IMR-90 (cell line): ENCODE data around the gene SLC15A2. TPM values are rescaled to one million over a fixed set of nuclear protein-coding genes. Genes with fewer than 3 reads are reported as not detected.

Experiments
- ATAC-seq: fragments of 200-7000 bp; cut with Tn5 transposase; 2 replicates; pipeline ENCODE4 v1.9.1; 2020; ENCODE audit warnings: low read depth, mild to moderate bottlenecking, moderate library complexity
- BruUV-seq: library from RNA; stranded (reverse); fragments of 400-500 nt; replicated peaks from 2 replicates; lab custom pipeline; 2021; lab: Mats Ljungman, UMichigan
- CTCF ChIA-PET: fragments of 300-600 bp; formaldehyde crosslinking; extraction: SDS; loops from one replicate; lab custom pipeline; 2021; ENCODE audit warnings: antibody characterized with exemption; lab: Yijun Ruan, JAX
- POLR2A ChIA-PET: fragments of 300-600 bp; sonication (Branson Sonifier 250); formaldehyde crosslinking; loops from one replicate; lab custom pipeline; 2022; ENCODE audit warnings: antibody characterized with exemption; ENCODE audit not compliant: unreplicated experiment; lab: Charles Lee
- DNase-seq: peaks from one replicate; pipeline ENCODE4 v3.0.0; 2013
- H2AFZ ChIP-seq: replicated peaks from 2 replicates; pipeline ENCODE3; 2013; ENCODE audit warnings: low read length, mild to moderate bottlenecking; ENCODE audit not compliant: poor library complexity
- H2AK5ac ChIP-seq: 2 replicates; pipeline ENCODE4 v1.6.1; 2013; ENCODE audit warnings: low read depth, low read length, inconsistent platforms
- H2AK9ac ChIP-seq: replicated peaks from 2 replicates; pipeline ENCODE3; 2013; ENCODE audit warnings: mild to moderate bottlenecking, low read depth, low read length, moderate library complexity; ENCODE audit not compliant: poor library complexity
- H2BK120ac ChIP-seq: 2 replicates; pipeline ENCODE4 v1.6.1; 2013; ENCODE audit warnings: low read depth, low read length, inconsistent platforms
- H2BK15ac ChIP-seq: 3 replicates; pipeline ENCODE4 v1.6.1; 2013; ENCODE audit warnings: low read depth, low read length, inconsistent platforms
- H2BK20ac ChIP-seq: 2 replicates; pipeline ENCODE4 v1.6.1; 2013; ENCODE audit warnings: low read depth, mild to moderate bottlenecking, inconsistent platforms, low read length, moderate library complexity
- H2BK5ac ChIP-seq: 2 replicates; pipeline ENCODE4 v1.6.1; 2013; ENCODE audit warnings: mild to moderate bottlenecking, low read depth, low read length, inconsistent platforms; ENCODE audit not compliant: poor library complexity, severe bottlenecking
- H3K14ac ChIP-seq: replicated peaks from 2 replicates; pipeline ENCODE4 v1.6.1; 2013; ENCODE audit warnings: low read depth, low read length, inconsistent platforms
- H3K18ac ChIP-seq: 2 replicates; pipeline ENCODE4 v1.6.1; 2013; ENCODE audit warnings: low read depth, low read length, control low read depth
- H3K23ac ChIP-seq: 2 replicates; pipeline ENCODE4 v1.6.1; 2013; ENCODE audit warnings: low read depth, low read length, inconsistent platforms
- H3K27ac ChIP-seq: 2 replicates; pipeline ENCODE4 v1.5.1; 2013; ENCODE audit warnings: mild to moderate bottlenecking, control low read depth, low read length; ENCODE audit not compliant: insufficient read depth
- H3K27me3 ChIP-seq: 2 replicates; pipeline ENCODE4 v1.6.1; 2013; ENCODE audit warnings: low read length; ENCODE audit not compliant: control insufficient read depth, insufficient read depth
- H3K36me3 ChIP-seq: 2 replicates; pipeline ENCODE4 v1.6.1; 2013; ENCODE audit warnings: low read length, mixed read lengths; ENCODE audit not compliant: control insufficient read depth, insufficient read depth
- H3K4ac ChIP-seq: 2 replicates; pipeline ENCODE4 v1.6.1; 2013; ENCODE audit warnings: low read depth, low read length, inconsistent platforms
- H3K4me1 ChIP-seq: 2 replicates; pipeline ENCODE4 v1.6.1; 2013; ENCODE audit warnings: low read length, mixed read lengths; ENCODE audit not compliant: control insufficient read depth, insufficient read depth
- H3K4me2 ChIP-seq: 2 replicates; pipeline ENCODE4 v1.6.1; 2013; ENCODE audit warnings: low read depth, mild to moderate bottlenecking, control low read depth, low read length, moderate library complexity
- H3K4me3 ChIP-seq: 2 replicates; pipeline ENCODE4 v1.5.1; 2013; ENCODE audit warnings: low read depth, mild to moderate bottlenecking, control low read depth, low read length, moderate library complexity; ENCODE audit not compliant: insufficient read depth
- H3K56ac ChIP-seq: 2 replicates; pipeline ENCODE4 v1.6.1; 2013; ENCODE audit warnings: low read length, inconsistent platforms; ENCODE audit not compliant: insufficient read depth; ENCODE audit errors: extremely low read depth
- H3K79me1 ChIP-seq, 2 experiments: 2 replicates each; pipeline ENCODE4 v1.6.1; 2013; ENCODE audit warnings: low read length in 2 of 2, inconsistent platforms in 1 of 2, low read depth in 1 of 2
- H3K9ac ChIP-seq: 2 replicates; pipeline ENCODE4 v1.6.1; 2013; ENCODE audit warnings: low read depth, low read length, control low read depth
- H3K9me1 ChIP-seq: 2 replicates; pipeline ENCODE4 v1.6.1; 2013; ENCODE audit warnings: low read length, inconsistent platforms; ENCODE audit not compliant: insufficient read depth
- H3K9me3 ChIP-seq: 2 replicates; pipeline ENCODE4 v1.6.1; 2013; ENCODE audit warnings: low read length; ENCODE audit not compliant: control insufficient read depth, insufficient read depth
- H4K20me1 ChIP-seq: 2 replicates; pipeline ENCODE4 v1.6.1; 2013; ENCODE audit warnings: low read length, inconsistent platforms; ENCODE audit not compliant: insufficient read depth
- H4K5ac ChIP-seq: 2 replicates; pipeline ENCODE4 v1.6.1; 2013; ENCODE audit warnings: mild to moderate bottlenecking, low read depth, low read length, control low read depth
- H4K8ac ChIP-seq, 2 experiments: 2 replicates each; pipeline ENCODE4 v1.6.1; 2013; ENCODE audit warnings: low read depth in 2 of 2, low read length in 2 of 2, control low read depth in 1 of 2, inconsistent platforms in 1 of 2
- H4K91ac ChIP-seq: 2 replicates; pipeline ENCODE4 v1.6.1; 2013; ENCODE audit warnings: low read depth, low read length, inconsistent platforms; ENCODE audit not compliant: insufficient read depth
- POLR2A ChIP-seq: IDR thresholded peaks from 2 replicates; pipeline ENCODE4 v1.6.1; 2012; ENCODE audit warnings: mild to moderate bottlenecking, low read depth, low read length
- WGBS, 2 experiments: methylation state at CpG; one replicate each; pipeline versions ENCODE4 v1.1.5 to v1.1.7; 2013; ENCODE audit warnings: missing lambda C conversion rate in 2 of 2; ENCODE audit not compliant: insufficient read length in 1 of 2; ENCODE audit errors: extremely low coverage in 2 of 2; 5-methylcytosine and 5-hydroxymethylcytosine counted together
- dilution Hi-C: fragments of 300-500 bp; cut with HindIII; formaldehyde crosslinking; loops from one replicate; pipeline ENCODE4 v1.14.3; 2018; ENCODE audit warnings: low sequenced_read_pairs; ENCODE audit not compliant: unreplicated experiment
- in situ Hi-C: fragments of 300-500 bp; cut with MboI; formaldehyde crosslinking; loops from 3 replicates; pipeline ENCODE4 v1.14.3; 2019; ENCODE audit warnings: low sequenced_read_pairs, inconsistent platforms, mixed read lengths
- intact Hi-C: fragments of 100-400 bp; cut with micrococcal nuclease; formaldehyde crosslinking; loops from 2 replicates; pipeline ENCODE4 v1.10.0; 2022
- polyA plus RNA-seq, 3 experiments: library from polyadenylated mRNA; depleted of rRNA; stranded (reverse); fragments of >200 nt; gene quantifications; 2 replicates each; pipeline ENCODE4 v1.2.3, GENCODE V29; 2012; ENCODE audit warnings: low replicate concordance in 1 of 3
- total RNA-seq: library from RNA; depleted of rRNA; stranded (reverse); fragments of >200 nt; gene quantifications from 2 replicates; pipeline ENCODE4 v1.2.3, GENCODE V29; 2012
- TF ChIP-seq, protein P1 (sequence below): conservative IDR thresholded peaks from 2 replicates; pipeline ENCODE4 v1.5.1; 2012; ENCODE audit warnings: mild to moderate bottlenecking, low read depth, low read length, improper control_type of control experiment

Gene SLC15A2
- total and polyA plus RNA-seq, 2 of the 4 experiments (the other 2 are of a cell fraction) = 0.18 to 0.31 TPM

DNA sequence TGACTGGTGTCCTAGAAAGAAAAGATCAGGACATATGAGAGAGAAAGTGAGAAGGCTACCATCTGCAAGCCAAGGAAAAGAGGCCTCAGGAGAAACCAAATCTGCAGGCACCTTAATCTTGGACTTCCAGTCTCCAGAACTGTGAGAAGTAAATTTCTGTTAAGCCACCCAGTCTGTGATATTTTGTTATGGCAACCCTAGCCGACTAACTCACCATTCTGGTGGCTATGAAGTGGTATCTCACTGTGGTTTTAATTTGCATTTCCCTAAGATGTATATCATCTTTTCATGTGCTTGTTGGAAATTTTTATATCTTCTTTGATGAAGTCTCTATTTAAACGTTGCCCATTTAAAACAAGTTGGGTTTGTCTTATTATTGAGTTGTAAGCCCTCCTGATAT, 87.3 kb downstream of the SLC15A2 start:
- Histone ChIP-seq H2AFZ (no peak overlapping the region), H3K56ac (no peak overlapping the region), H3K4me3 (no peak overlapping the region), H4K8ac (no peak overlapping the region), H2BK15ac (no peak overlapping the region), H2AK5ac (no peak overlapping the region), H3K36me3 (no peaks in the 10 kb centered on the region), H4K20me1 (no peaks in the 10 kb centered on the region), H4K91ac (no peak overlapping the region), H3K9me3 (no peaks in the 10 kb centered on the region), H3K18ac (no peak overlapping the region), H2BK120ac (no peak overlapping the region), H2BK5ac (no peak overlapping the region), H3K79me1 (no peaks in the 10 kb centered on the region), H3K4me2 (no peak overlapping the region), H3K4me1 (no peaks in the 10 kb centered on the region), H3K27ac (no peak overlapping the region), H4K5ac (no peak overlapping the region), H2AK9ac (no peak overlapping the region), H2BK20ac (no peak overlapping the region), H3K23ac (no peak overlapping the region), H3K9ac (no peak overlapping the region), H3K27me3 (no peaks in the 10 kb centered on the region), H3K14ac (no peak overlapping the region), H3K9me1 (no peaks in the 10 kb centered on the region), H3K4ac (no peak overlapping the region)
- intact Hi-C loops (no loop called here), in situ Hi-C loops (no loop called here), dilution Hi-C loops (no loop called here)
- no CpG with 5 or more reads among the region's 2 CpGs for WGBS, 2 experiments
- no TSS peak for BruUV-seq
- DNase-seq (no peak), ATAC-seq (no peak)
- CTCF ChIA-PET = no interaction called here
- POLR2A ChIA-PET = no interaction called here
- TF ChIP-seq, protein P1, sequence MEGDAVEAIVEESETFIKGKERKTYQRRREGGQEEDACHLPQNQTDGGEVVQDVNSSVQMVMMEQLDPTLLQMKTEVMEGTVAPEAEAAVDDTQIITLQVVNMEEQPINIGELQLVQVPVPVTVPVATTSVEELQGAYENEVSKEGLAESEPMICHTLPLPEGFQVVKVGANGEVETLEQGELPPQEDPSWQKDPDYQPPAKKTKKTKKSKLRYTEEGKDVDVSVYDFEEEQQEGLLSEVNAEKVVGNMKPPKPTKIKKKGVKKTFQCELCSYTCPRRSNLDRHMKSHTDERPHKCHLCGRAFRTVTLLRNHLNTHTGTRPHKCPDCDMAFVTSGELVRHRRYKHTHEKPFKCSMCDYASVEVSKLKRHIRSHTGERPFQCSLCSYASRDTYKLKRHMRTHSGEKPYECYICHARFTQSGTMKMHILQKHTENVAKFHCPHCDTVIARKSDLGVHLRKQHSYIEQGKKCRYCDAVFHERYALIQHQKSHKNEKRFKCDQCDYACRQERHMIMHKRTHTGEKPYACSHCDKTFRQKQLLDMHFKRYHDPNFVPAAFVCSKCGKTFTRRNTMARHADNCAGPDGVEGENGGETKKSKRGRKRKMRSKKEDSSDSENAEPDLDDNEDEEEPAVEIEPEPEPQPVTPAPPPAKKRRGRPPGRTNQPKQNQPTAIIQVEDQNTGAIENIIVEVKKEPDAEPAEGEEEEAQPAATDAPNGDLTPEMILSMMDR = no peak
- no peak for TF ChIP-seq POLR2A
